Neural progenitor cell (in vitro differentiated cells): ENCODE data around the gene COX6B1. TPM values are rescaled to one million over a fixed set of nuclear protein-coding genes. Genes with fewer than 3 reads are reported as not detected.

ENCODE experiments used
- DNase-seq: peaks from one replicate; pipeline ENCODE4 v3.0.0-alpha.2; 2016; ENCODE audit warnings: low spot score
- H2AFZ ChIP-seq: fragments of 200-600 bp; sonication (generic); replicated peaks from 2 replicates; pipeline ENCODE4 v1.6.1; 2016; ENCODE audit warnings: antibody characterized with exemption
- H3F3A ChIP-seq: fragments of 200-600 bp; sonication (generic); 2 replicates; pipeline ENCODE4 v1.6.1; 2016; ENCODE audit warnings: antibody characterized with exemption, low read depth
- H3K27ac ChIP-seq: fragments of 200-600 bp; sonication (generic); 2 replicates; pipeline ENCODE4 v1.5.1; 2016; ENCODE audit warnings: mild to moderate bottlenecking
- H3K27me3 ChIP-seq: fragments of 200-600 bp; sonication (generic); 2 replicates; pipeline ENCODE4 v1.6.1; 2016; ENCODE audit warnings: mild to moderate bottlenecking, moderate library complexity
- H3K36me3 ChIP-seq: fragments of 200-600 bp; sonication (generic); 2 replicates; pipeline ENCODE4 v1.5.1; 2016
- H3K4me1 ChIP-seq: fragments of 200-600 bp; sonication (generic); 2 replicates; pipeline ENCODE4 v1.6.1; 2016; ENCODE audit warnings: mixed run types
- H3K4me2 ChIP-seq: fragments of 200-600 bp; sonication (generic); 2 replicates; pipeline ENCODE4 v1.6.1; 2016
- H3K4me3 ChIP-seq: fragments of 200-600 bp; sonication (generic); 2 replicates; pipeline ENCODE4 v1.5.1; 2016
- H3K79me2 ChIP-seq: fragments of 200-600 bp; sonication (generic); 2 replicates; pipeline ENCODE4 v1.6.1; 2016; ENCODE audit warnings: low read depth
- H3K9ac ChIP-seq: fragments of 200-600 bp; sonication (generic); 2 replicates; pipeline ENCODE4 v1.6.1; 2016
- H3K9me3 ChIP-seq: fragments of 200-600 bp; sonication (generic); 2 replicates; pipeline ENCODE4 v1.5.1; 2016; ENCODE audit warnings: low read depth
- H4K20me1 ChIP-seq: fragments of 200-600 bp; sonication (generic); 2 replicates; pipeline ENCODE4 v1.6.1; 2016; ENCODE audit warnings: low read depth
- H3K27ac Mint-ChIP-seq: 3 replicates; pipeline ENCODE4 v1.8.0; 2021; ENCODE audit warnings: mixed read lengths
- H3K27me3 Mint-ChIP-seq: 2 replicates; pipeline ENCODE4 v1.8.0; 2022; ENCODE audit warnings: low read depth, mild to moderate bottlenecking, inconsistent platforms, moderate library complexity, mixed read lengths; ENCODE audit not compliant: insufficient read depth
- H3K36me3 Mint-ChIP-seq: 3 replicates; pipeline ENCODE4 v1.8.0; 2021; ENCODE audit warnings: mixed read lengths
- H3K4me1 Mint-ChIP-seq: 3 replicates; pipeline ENCODE4 v1.8.0; 2021; ENCODE audit warnings: mixed read lengths
- H3K4me3 Mint-ChIP-seq: 3 replicates; pipeline ENCODE4 v1.8.0; 2021; ENCODE audit warnings: mild to moderate bottlenecking, moderate library complexity, mixed read lengths
- H3K9me3 Mint-ChIP-seq: 3 replicates; pipeline ENCODE4 v1.8.0; 2020; ENCODE audit warnings: mixed read lengths
- CTCF ChIP-seq: fragments of 200-600 bp; sonication (generic); IDR thresholded peaks from 2 replicates; pipeline ENCODE4 v1.5.1; 2017; ENCODE audit warnings: antibody characterized with exemption, mild to moderate bottlenecking
- EZH2 ChIP-seq: fragments of 200-600 bp; sonication (generic); IDR thresholded peaks from 2 replicates; pipeline ENCODE4 v1.6.1; 2017; ENCODE audit warnings: antibody characterized with exemption, mild to moderate bottlenecking, moderate library complexity
- EZH2phosphoT487 ChIP-seq: fragments of 200-600 bp; sonication (generic); IDR thresholded peaks from 2 replicates; pipeline ENCODE4 v1.6.1; 2017; ENCODE audit warnings: antibody characterized with exemption
- total RNA-seq: library from RNA; depleted of rRNA; stranded (reverse); fragments of >200 nt; gene quantifications from 2 replicates; pipeline ENCODE4 v1.2.3, GENCODE V29; 2015; ENCODE audit warnings: low replicate concordance

The COX6B1 gene
- total RNA-seq, 1 donor from 2014 or later = 403 TPM

DNA sequence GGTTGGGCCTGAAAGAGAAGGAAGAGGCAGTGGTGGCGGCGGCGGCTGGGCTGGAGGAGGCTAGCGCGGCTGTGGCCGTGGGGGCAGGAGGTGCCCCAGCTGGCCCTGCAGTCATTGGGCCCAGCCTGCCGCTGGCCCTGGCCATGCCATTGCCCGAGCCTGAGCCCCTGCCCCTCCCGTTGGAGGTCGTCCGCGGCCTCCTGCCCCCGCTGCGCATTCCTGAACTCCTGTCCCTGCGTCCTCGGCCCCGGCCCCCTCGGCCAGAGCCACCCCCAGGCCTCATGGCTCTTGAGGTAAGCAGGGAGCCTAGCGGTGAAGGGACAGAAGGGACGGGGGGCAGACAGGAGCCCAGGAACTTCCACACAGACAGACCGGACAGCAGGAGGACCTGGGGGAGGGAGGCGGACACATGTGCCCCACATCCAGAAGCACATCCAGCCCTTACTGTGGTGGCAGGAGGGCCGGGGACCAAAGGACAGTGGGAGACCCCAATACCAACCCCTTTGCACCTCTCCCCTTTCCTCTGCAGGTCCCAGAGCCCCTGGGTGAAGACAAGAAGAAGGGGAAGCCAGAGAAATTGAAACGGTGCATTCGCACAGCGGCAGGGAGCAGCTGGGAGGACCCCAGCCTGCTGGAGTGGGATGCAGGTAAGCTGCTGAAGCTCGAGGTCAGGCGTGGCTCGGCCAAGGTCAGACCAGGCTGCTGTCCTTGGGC, 14.2 kb upstream of the COX6B1 start:
- H3K36me3 Mint-ChIP-seq = peaks cover 10% of the 10 kb centered on the region

DNA sequence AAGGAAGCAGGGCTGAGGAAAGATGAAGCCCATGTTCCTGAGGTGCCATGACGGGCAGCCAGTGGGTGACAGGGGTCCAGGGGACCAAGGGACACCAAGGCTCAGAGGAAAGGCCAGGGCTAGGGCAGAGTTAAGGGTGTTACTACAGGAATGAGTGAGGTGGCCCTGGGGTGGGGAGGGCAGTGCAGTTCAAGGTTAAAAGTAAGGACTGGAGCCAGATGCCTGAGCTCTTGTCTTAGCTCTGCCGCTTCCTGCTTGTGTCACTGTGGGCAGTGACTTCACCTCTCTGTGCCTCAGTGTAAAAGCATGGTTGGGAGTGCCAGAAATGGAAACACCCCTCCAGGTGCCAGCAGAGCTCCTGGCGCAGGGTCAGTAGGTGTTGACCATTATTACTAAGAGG, 11.5 kb upstream of the COX6B1 start:
- Histone ChIP-seq H3K9me3 (no peaks in the 10 kb centered on the region), H3K27me3 (no peaks in the 10 kb centered on the region), H3K9ac (no peak overlapping the region), H3K27ac (no peak overlapping the region), H3K36me3 (no peaks in the 10 kb centered on the region), H3K4me3 (no peak overlapping the region), H3K79me2 (no peaks in the 10 kb centered on the region), H3F3A (peaks cover 18% of the 10 kb centered on the region), H4K20me1 (no peaks in the 10 kb centered on the region), H2AFZ (no peak overlapping the region), H3K4me1 (peaks cover 14% of the 10 kb centered on the region), H3K4me2 (no peak overlapping the region)
- no peak for DNase-seq
- Mint-ChIP-seq H3K27me3 (peaks cover 10% of the 10 kb centered on the region), H3K36me3 (peaks cover 10% of the 10 kb centered on the region), H3K4me1 (peaks cover 6% of the 10 kb centered on the region), H3K9me3 (no peaks in the 10 kb centered on the region), H3K4me3 (no peak overlapping the region), H3K27ac (no peak overlapping the region)
- TF ChIP-seq EZH2phosphoT487 (no peak), CTCF (no peak), EZH2 (no peak)

More for the DNA sequence above, 14.2 kb upstream of the COX6B1 start:
- Histone ChIP-seq H3K4me1 (peaks cover 4% of the 10 kb centered on the region), H4K20me1 (no peaks in the 10 kb centered on the region), H3F3A (no peaks in the 10 kb centered on the region), H3K27me3 (no peaks in the 10 kb centered on the region), H3K79me2 (peaks cover 15% of the 10 kb centered on the region), H3K4me3 (no peak overlapping the region), H3K9ac (no peak overlapping the region), H3K9me3 (no peaks in the 10 kb centered on the region), H3K27ac (no peak overlapping the region), H3K4me2 (no peak overlapping the region), H2AFZ (no peak overlapping the region), H3K36me3 (no peaks in the 10 kb centered on the region)
- peaks cover 4% of the 10 kb centered on the region for H3K4me1 Mint-ChIP-seq
- H3K27ac Mint-ChIP-seq = no peak overlapping the region
- no peak for TF ChIP-seq CTCF
- no peak overlapping the region for H3K4me3 Mint-ChIP-seq
- peaks cover 9% of the 10 kb centered on the region for H3K27me3 Mint-ChIP-seq
- no peaks in the 10 kb centered on the region for H3K9me3 Mint-ChIP-seq
- no peak for DNase-seq

GRCh38 chr19:35637165-35637564, 11.0 kb upstream of the COX6B1 start:
- H3K4me3 Mint-ChIP-seq = no peak overlapping the region
- Histone ChIP-seq H3F3A (peaks cover 22% of the 10 kb centered on the region), H3K4me1 (peaks cover 19% of the 10 kb centered on the region), H3K36me3 (no peaks in the 10 kb centered on the region), H3K27ac (no peak overlapping the region), H4K20me1 (no peaks in the 10 kb centered on the region), H3K9me3 (no peaks in the 10 kb centered on the region), H3K27me3 (no peaks in the 10 kb centered on the region), H3K4me3 (no peak overlapping the region), H3K9ac (no peak overlapping the region), H3K4me2 (no peak overlapping the region), H2AFZ (no peak overlapping the region), H3K79me2 (no peaks in the 10 kb centered on the region)
- no peak for DNase-seq
- H3K9me3 Mint-ChIP-seq = no peaks in the 10 kb centered on the region
- H3K27me3 Mint-ChIP-seq = peaks cover 10% of the 10 kb centered on the region
- H3K36me3 Mint-ChIP-seq = peaks cover 6% of the 10 kb centered on the region
- peaks cover 8% of the 10 kb centered on the region for H3K4me1 Mint-ChIP-seq
- TF ChIP-seq EZH2phosphoT487 = no peak
- H3K27ac Mint-ChIP-seq = no peak overlapping the region

DNA sequence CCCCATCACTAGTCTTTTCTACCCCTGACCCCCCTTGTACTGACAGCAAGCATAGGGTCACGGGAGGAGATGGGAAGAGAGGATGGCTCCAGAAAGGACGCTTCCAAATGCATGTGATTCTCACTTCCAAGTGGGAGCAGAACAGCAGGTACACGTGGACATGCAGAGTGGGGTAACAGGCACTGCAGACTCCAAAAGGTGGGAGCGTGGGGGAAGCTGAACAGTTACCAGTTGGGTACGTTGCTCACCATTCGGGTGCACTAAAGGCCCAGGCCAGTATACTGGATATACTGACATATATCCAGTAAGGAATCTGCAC, 8.8 kb upstream of the COX6B1 start:
- H3K27ac Mint-ChIP-seq = no peak overlapping the region
- Histone ChIP-seq H3K9ac (no peak overlapping the region), H4K20me1 (no peaks in the 10 kb centered on the region), H3K4me3 (no peak overlapping the region), H2AFZ (no peak overlapping the region), H3K9me3 (no peaks in the 10 kb centered on the region), H3K27me3 (peaks cover 5% of the 10 kb centered on the region), H3K4me2 (peak overlapping the region; percentile 63), H3F3A (peaks cover 39% of the 10 kb centered on the region), H3K4me1 (peaks cover 19% of the 10 kb centered on the region), H3K79me2 (no peaks in the 10 kb centered on the region), H3K36me3 (no peaks in the 10 kb centered on the region), H3K27ac (no peak overlapping the region)
- H3K27me3 Mint-ChIP-seq = peaks cover 7% of the 10 kb centered on the region
- peaks cover 4% of the 10 kb centered on the region for H3K36me3 Mint-ChIP-seq
- no peak for DNase-seq
- peaks cover 12% of the 10 kb centered on the region for H3K4me1 Mint-ChIP-seq
- no peaks in the 10 kb centered on the region for H3K9me3 Mint-ChIP-seq
- H3K4me3 Mint-ChIP-seq = no peak overlapping the region
- TF ChIP-seq EZH2phosphoT487 (no peak), EZH2 (no peak), CTCF (no peak)
